NCI-H1092 treated with DMSO at 0.1 percent for 48 hours (cell line): Measurements from ENCODE around the gene NSMF.

ENCODE experiments used
- DNase-seq: peaks from one replicate; lab custom pipeline; 2025; lab: John Stamatoyannopoulos, UW

The NSMF gene, protein sequence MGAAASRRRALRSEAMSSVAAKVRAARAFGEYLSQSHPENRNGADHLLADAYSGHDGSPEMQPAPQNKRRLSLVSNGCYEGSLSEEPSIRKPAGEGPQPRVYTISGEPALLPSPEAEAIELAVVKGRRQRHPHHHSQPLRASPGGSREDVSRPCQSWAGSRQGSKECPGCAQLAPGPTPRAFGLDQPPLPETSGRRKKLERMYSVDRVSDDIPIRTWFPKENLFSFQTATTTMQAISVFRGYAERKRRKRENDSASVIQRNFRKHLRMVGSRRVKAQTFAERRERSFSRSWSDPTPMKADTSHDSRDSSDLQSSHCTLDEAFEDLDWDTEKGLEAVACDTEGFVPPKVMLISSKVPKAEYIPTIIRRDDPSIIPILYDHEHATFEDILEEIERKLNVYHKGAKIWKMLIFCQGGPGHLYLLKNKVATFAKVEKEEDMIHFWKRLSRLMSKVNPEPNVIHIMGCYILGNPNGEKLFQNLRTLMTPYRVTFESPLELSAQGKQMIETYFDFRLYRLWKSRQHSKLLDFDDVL

DNA sequence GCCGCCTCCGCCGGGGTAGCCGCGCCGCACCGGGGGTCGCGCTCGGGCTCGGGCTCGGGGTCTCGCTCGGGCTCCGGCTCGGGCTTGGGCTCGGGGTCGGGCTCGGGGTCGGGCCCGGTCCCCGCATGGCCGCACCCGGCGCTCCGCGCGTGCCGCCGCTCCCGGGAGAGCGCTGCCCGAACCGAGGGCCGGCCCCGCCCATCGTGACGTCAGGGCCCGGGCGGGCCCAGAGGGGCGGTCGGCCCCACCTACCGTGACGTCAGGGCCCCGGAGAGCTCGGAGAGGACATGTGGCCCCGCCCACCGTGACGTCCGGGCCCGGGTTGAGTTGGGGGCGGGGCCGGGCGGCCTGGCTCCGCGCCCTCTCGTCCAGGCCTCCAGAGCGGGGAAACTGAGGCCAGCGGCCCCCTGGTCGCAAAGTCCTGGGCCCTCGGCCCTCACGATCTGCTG is at the start of gene NSMF:
TSS of gene NSMF (minus strand) at position 183 of the 449 bp plus-strand sequence. CDS start 232 bp downstream, outside the sequence.
- DNase-seq: peak; percentile 92

DNA sequence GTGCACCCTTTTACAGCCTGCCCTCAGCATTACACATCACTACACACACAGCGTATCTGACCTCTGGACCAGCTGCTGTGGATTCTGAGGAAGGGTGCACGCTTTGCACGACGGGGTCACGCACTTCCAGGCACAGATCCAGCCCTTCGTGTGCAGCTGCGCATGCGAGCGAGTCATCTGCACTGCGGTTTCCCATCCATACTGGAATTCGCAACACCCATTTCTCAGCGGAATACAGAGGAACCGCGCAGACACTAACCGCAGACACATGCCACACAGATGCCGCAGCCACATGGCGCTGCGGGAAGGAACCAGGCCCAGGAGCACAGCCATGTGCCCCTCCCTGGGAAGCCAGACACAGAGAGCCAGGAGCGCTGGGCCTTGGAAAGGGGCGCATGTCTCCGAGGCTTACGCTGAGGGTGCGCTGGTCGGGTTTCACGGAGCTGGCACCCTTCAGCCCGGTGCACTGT is 47.6 kb upstream of the NSMF start:
- DNase-seq: no peak

DNA sequence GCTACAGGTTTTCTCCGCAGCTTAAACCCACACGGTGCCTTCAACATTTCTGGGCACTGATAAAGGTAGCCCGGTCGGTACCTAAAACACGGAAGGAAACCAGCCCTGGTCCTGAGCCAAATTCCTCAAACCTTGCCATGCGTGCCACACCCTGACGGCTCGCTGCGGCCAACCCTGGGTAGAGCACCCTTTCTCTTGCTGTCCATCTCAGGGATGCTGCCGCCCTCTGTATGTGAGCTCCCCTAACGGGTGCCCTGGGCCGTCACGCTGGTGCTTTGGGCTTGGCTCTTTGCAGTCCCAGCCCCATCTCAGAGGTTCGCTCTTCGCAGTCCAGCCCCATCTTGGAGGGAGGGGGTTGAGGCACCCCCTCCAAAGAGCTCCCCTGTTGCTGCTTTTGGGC is 47.1 kb upstream of the NSMF start:
- no peak for DNase-seq

DNA sequence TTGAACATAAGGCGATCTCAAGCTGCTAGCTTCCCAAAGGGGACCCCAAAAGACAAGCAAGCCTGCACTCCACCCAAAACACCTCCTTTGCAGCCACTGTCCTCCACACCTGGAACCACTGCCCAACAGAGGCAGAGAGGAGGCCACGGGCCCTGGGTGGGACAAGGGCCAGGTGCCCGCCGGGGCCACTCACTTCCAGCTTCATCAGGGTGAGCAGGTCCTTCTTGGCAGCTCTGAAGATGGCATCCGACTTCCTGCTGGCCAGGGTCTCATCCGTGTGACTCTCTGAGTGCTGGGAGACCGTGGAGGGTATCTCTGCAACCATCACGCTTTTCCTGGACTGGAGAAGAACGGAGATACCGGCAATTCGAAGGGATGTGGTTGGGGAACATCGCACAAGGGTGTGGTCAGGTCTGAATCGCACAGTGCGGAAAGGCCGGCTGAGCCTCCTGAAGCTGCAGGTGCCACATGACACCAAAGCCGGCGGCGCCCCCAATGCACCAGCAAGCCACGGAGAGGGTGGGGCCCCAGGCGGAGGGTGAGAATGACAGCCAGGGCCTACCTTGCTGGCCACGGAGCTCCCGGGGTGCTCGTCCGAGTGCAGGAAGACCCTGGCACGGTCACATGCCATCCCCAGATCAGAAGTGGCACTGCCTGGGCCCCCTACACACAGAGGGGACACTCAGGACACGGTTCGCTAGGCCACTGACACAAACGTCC is 46.4 kb upstream of the NSMF start:
- DNase-seq: no peak

DNA sequence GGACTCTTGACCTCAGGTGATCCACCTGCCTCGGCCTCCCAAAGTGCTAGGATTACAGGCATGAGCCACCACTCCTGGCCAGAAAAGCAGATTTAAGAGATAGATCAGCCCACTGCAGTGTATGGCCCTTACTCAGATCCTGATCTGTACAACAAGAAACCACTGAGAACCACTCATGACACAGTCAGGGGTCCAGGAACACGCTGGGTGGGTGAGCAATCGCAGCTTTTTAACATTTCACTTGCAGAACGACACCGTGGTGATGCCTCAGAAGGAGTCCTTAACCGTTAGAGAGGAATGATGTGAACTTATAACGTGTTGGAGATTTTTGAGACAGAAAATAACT is 45.3 kb upstream of the NSMF start:
- DNase-seq: no peak

DNA sequence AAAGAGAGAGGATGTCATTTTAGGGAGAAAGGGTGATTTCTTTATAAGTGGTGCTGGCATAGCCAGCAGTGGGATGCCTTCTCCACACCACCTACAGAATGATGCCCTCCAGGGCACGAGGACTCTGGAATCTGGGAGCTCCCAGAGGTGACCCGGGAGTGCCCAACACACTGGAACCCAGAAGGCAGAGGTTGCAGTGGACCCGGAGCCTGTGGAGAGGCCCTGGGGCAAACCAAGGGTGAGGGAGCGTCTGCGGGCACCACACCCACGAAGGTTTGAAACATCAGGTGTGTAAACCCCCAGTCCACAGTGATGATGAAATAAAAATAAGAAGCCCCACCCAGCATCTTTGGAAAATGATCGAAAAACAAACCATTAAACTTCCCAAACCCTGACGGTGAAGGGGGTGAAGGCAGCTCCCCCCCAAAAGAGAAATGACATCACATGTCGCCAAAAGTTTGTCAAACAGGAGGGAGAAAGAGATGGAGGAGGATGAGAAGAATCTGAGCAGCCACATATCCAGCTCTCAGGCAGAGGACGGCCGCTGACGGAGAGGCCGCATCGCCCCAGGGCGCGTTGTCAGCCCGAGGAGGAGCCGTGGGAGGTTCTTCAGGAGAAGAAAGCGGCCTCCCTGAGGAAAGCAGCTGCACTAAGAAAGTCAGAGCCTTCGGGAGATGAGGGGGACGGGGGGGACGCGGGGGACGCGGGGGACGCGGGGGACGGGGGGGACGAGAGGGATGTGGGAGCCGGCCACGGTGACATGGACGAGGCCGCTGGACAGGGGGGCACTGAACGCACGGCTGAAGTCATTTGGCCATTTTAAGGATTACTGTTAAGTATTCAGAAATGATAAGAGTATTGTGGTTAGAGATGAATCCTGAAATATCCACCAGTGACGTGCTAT is 43.1 kb upstream of the NSMF start:
- DNase-seq: no peak

DNA sequence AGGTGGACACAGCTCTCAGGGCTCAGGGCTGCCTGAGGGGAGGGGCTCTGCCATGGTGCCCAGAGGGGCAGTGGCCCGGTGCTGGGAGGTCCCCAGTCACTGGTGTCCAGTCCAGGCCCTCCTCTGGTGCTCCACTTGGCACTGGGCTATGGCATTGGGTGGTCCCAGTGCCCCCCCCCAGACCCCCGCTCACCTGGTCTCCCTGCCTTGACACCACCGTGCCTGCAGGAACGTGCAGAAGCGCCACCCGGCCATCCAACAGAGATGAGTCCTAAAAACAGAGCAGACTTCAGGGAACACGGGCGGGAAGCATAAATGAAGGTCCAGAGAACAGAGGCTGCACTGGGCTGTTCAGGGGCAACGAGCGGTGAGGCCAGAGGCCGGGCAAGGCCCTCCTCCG is 42.3 kb upstream of the NSMF start:
- no peak for DNase-seq

DNA sequence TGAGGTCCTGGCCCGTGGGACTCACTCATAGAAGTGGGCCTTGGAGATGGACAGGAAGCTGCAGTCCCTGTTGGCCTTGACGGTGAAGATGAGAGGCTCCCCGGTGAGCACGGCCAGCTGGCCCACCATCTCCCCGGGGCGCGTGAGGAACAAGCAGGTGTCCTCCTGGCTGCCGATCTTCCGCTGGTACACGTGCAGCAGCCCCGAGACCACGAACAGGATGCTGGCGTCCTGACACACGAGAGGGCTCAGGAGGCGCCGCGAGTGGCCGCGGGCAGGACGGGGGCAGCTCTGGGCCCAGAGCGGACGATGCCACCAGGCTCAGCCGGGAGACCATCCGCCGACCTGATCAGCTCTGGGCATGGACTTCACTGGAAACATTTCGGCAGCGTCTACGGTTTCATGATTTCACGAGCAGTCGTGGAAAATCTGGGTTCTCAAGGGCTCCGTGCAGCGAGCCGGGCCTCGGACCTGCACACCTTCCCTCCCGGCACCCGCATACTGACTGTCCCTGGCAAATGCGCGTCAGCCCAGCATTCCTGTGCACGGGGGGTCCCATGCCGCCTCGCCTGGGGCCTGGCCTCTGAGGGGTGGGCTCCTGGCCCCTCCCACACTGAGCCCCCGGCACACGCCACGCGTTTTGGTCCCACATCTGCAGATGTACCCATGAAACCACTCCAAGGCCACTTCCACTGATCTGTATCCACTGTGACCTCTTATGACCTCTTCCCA is 41.7 kb upstream of the NSMF start:
- no peak for DNase-seq

DNA sequence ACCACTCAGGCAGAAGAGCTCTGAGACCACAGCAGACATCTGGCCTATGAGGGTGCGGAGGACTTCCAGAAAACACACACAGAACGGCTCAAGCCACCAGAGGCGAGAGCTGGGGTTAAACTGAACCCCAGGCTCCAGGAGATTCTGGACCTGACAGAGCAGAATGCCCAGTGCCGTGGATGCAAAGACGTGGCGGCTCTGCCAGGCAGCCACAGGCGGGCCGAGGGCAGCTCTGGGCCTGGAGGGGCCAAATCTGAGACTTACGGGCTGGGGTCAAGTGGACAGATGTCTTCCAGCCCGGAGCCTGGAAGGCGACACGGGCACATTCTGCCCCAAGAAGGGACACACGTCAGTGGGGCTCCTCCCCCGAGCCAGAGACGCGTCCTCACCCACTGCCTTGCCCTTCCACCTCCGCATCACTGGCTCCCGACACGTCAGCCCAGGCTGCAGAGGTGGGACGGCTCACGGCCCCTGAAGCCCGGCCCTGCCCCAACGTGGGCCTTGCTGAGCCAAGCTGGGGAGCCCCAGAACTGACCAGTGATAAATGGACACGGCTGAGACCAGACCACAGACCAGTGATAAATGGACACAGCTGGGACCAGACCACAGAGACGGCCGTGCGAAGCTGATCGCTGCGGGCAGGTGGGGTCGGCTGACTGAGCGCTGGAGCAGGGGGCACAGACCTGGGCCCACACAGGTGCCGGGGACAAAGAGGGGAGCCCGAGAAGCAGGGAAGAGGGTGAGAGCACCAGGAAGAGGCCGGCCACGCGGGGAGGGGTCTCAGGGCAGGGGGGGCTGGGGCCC is 40.9 kb upstream of the NSMF start:
- DNase-seq: no peak

DNA sequence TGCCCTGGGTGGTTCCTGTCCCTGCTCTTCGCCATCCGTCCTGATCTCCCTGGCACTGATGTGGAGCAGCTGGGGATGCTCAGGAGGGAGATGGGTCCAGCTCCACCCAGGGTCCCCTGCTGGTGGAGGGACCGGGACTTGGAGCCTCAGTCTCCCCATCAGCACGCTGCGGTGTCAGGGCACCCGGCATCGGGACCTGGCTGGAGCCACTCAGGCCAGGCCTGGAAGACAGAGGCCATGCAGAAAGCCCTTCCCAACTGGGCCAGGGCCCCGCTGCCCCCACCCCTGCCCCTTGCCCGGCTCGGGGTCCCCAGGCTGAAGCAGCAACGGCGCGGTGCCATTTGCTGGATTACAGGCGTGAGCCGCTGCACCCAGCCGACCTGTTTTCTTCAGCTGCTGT is 40.3 kb upstream of the NSMF start:
- DNase-seq: no peak

DNA sequence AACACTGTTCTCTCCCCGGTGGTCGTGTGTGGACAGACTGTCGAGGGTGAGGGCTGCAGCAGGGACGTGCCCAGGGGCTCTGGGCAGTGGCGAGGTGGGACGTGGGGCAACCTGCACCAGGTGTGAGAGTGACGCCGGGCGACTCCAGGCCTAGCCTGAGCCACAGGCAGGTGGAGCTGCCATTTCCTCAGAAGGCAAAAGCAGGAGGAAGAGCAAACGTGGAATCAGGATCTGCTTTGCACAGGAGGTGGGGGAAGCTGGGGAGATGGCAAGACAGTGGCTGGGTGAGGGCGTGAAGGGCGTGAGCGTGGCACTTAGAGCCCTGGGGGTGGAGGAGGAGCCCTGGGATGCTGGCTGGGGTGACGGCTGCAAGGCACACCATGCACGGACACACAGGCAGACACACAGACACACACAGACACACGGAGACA is 39.6 kb upstream of the NSMF start:
- no peak for DNase-seq

DNA sequence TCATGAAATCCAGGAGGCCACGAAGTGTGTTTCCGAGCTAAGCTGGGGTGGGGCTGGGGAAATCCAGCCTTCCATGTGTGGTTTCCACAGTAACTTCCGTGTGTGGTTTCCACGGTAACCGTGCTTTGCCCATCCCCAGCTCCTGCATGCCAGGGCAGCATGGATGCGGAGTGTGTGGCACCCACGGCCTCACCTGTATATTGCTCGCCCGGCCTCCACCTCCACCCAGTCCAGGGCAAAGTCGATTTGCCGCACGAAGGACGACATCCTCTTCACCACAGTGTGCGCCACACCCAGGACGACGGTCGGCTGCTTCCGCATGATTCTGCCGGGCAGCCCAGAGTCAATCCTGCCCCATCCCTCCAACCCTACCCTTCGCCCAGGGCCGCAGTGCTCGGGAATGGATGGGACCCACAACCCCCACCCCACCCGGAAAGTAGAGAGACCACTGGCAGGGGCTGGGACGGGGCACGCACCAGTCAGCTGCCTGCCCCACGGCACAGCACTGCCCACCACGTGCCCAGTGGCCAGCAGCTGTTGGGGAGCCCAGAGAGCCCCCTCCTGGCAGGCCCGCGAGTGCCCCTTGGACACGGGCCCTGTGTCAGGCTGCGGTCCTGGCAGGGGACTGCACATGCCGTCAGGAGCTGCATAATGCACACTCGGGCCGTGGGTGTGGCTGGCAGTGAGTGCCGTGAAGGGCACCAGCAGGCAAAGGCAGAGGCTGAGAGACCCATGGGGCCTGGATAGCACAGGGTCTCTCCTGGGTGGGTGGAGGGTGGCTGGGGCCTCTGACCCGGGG is 39.0 kb upstream of the NSMF start:
- no peak for DNase-seq

DNA sequence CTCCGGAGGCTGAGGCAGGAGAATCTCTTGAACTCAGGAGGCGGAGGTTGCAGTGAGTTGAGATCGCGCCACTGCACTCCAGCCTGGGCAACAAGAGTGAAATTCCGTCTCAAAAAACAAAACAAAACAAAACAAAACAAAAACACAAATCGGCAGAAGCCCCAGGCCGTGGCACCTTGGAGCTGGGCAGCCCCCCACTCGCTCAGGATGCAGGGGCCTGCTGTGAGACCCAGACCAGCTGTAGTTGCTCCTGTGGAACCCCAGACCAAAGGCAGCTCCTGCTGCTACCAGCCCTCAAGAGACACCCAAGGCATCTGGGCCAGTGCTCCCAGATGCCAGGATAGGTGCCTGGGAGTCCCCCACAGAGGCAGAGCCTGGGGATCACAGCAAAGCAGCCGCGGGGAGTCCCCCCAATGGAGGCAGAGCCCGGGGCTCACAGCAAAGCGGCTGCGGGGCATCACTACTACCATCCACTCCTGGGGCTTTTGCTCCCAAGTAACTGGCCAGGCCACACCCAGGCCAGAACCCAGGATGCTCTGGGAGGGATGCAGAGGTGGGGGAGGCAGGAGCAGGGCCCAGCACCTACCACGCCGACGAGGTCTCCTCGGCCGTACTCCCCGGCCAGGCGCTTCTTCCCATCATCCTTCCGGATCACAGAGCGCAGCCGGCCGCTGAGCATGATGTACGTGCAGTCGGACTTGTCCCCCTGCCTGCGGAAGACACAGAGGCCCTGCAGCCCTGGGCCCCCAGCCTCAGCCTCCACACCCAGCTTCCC is 37.7 kb upstream of the NSMF start:
- DNase-seq: no peak

DNA sequence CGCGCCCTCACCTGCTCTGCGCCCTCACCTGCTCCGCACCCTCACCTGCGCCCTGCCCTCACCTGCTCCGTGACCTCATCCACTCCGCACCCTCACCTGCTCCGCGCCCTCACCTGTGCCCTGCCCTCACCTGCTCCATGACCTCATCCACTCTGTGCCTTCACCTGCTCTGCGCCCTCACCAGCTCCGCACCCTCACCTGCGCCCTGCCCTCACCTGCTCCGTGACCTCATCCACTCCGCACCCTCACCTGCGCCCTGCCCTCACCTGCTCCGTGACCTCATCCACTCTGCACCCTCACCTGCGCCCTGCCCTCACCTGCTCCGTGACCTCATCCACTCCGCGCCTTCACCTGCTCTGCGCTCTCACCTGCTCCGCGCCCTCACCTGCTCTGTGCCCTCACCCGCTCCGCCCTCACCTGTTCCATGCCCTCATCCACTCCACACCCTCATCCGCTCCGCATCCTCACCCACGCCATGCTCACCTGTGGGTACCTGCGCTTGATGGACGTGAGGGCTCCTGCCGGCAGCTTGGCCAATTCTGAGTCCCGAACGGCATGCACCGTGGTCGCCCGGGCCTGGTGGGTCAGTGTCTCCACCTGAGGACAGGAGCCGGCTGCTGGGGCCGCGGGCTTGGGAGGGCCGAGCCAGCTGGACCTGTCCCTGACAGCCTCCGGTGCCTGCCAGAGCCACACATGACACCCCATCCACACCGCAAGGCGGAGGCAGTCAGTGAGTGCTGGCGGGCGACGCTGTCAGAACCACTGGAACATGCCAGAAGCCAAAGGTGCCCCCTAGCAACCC is 35.6 kb upstream of the NSMF start:
- DNase-seq: no peak

DNA sequence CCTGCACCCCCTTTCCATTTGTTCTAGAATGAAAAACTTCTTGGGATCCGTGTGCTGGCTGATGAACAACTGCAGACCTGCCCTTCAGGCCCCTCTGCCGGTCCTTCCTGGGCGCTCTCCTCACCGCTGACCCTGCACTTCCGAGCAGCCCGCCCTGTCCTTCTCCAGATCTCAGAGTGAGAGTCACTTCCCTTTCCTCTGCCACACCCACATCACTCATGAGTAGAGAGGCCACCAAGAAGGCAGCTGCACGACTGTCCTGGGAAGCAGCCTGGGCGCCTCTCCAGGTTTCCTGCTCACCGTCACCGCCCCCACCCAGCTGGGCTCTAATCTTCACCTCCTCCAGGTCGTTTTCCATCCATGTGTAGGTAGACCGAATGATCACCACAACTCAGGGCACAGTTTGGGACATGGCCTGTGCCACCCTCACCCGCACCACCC is 35.0 kb upstream of the NSMF start:
- DNase-seq: no peak

DNA sequence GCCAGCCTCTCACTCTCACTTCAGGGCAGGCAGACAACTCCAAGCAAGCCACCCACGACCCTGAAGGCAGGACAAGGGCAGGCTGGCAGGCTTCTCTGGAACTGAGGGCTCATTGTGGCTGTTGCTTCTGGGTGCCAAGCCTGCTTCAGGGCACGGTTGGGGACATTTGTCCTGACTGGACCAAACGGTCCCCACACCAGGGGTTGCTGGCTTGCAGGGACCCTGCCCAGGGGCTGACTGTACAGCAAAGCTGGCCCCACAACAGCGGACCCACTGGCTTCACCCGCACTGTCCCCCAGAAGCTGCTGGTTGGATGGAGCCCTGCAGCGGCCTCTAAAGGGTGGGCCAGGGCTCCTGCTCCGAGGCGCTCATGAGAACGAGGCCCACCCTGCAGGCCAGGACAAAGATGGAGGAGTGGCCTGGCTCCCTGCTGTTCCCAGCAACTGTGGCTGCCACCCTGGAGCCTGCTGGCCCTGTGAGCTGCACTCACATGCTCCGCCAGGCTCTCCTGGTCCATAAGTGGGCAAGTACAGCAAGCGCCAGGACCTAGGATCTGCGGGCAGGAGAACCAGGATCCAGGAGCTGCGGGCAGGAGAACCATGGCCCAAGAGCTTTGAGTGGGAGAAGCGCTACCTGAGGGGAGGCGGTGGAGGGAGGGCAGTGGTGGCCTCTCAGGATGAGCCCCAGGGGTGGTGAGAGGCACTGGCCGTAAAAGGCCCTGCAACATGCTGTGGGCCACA is 34.4 kb upstream of the NSMF start:
- no peak for DNase-seq
